CD14-positive monocyte (primary cell): ENCODE data around the gene RMRP. TPM values are rescaled to one million over a fixed set of nuclear protein-coding genes. Genes with fewer than 3 reads are reported as not detected.
"Not testable (repeated sequence)": the region's sequence is repeated elsewhere in the genome, so short reads cannot be mapped to it uniquely, and the experiment has no call there.

Experiments
- DNase-seq, 3 donors: peaks; one replicate each; pipeline ENCODE4 v3.0.0-alpha.2; 2011 to 2022
- H2AFZ ChIP-seq: 2 replicates; pipeline ENCODE4 v1.6.0; 2012; ENCODE audit warnings: mild to moderate bottlenecking, low read depth, low read length, inconsistent platforms; ENCODE audit not compliant: insufficient read depth, poor library complexity, severe bottlenecking
- H3K27ac ChIP-seq, 2 donors: 1 replicate in 1 of 2; 2 replicates in 1 of 2; pipeline ENCODE4 v1.5.1; 2012 to 2013; ENCODE audit warnings: low read length in 2 of 2, control low read depth in 1 of 2, inconsistent platforms in 1 of 2, low read depth in 1 of 2, mild to moderate bottlenecking in 1 of 2
- H3K27me3 ChIP-seq, 2 donors: one replicate each; pipeline versions ENCODE4 v1.6.0 to v1.6.1; 2011 to 2013; ENCODE audit warnings: low read length in 2 of 2; ENCODE audit not compliant: control insufficient read depth in 2 of 2, insufficient read depth in 2 of 2
- H3K36me3 ChIP-seq, 2 donors: replicated peaks in 1 of 2; 1 replicate in 1 of 2; 2 replicates in 1 of 2; pipeline versions ENCODE4 v1.5.1 to v1.6.1; 2012 to 2013; ENCODE audit warnings: low read length in 2 of 2, control low read depth in 1 of 2, inconsistent platforms in 1 of 2, mild to moderate bottlenecking in 1 of 2; ENCODE audit not compliant: insufficient read depth in 2 of 2, control insufficient read depth in 1 of 2
- H3K4me1 ChIP-seq, 2 donors: 1 replicate in 1 of 2; 2 replicates in 1 of 2; pipeline versions ENCODE4 v1.5.1 to v1.6.1; 2012 to 2013; ENCODE audit warnings: low read length in 2 of 2, control low read depth in 1 of 2, inconsistent platforms in 1 of 2, mild to moderate bottlenecking in 1 of 2, moderate library complexity in 1 of 2; ENCODE audit not compliant: insufficient read depth in 2 of 2, control insufficient read depth in 1 of 2
- H3K4me2 ChIP-seq: replicated peaks from 2 replicates; pipeline ENCODE3; 2012; ENCODE audit warnings: low read length, moderate library complexity, mild to moderate bottlenecking; ENCODE audit not compliant: poor library complexity, severe bottlenecking; ENCODE audit errors: extremely low read depth
- H3K4me3 ChIP-seq, 3 experiments: fragments of 200-600 bp in 1 of 3; sonication (generic) in 1 of 3; replicated peaks in 1 of 3; 1 replicate in 2 of 3; 2 replicates in 1 of 3; pipeline ENCODE4 v1.5.1; 2011 to 2013; ENCODE audit warnings: low read length in 3 of 3, mild to moderate bottlenecking in 3 of 3, control low read depth in 2 of 3, low read depth in 2 of 3, inconsistent platforms in 1 of 3, moderate library complexity in 1 of 3
- H3K79me2 ChIP-seq: 2 replicates; pipeline ENCODE4 v1.6.0; 2012; ENCODE audit warnings: mild to moderate bottlenecking, control low read depth, inconsistent platforms, low read length, moderate library complexity; ENCODE audit not compliant: insufficient read depth
- H3K9ac ChIP-seq: 2 replicates; pipeline ENCODE4 v1.6.0; 2017; ENCODE audit warnings: low read length, mild to moderate bottlenecking; ENCODE audit not compliant: insufficient read depth, poor library complexity, severe bottlenecking
- H3K9me3 ChIP-seq, 2 donors: replicated peaks in 1 of 2; 1 replicate in 1 of 2; 2 replicates in 1 of 2; pipeline versions ENCODE4 v1.5.1 to v1.6.1; 2012 to 2013; ENCODE audit warnings: low read length in 2 of 2, control low read depth in 1 of 2; ENCODE audit not compliant: control insufficient read depth in 1 of 2, insufficient read depth in 1 of 2
- H4K20me1 ChIP-seq: 2 replicates; pipeline ENCODE4 v1.6.0; 2012; ENCODE audit warnings: mild to moderate bottlenecking, low read length, control low read depth, moderate library complexity; ENCODE audit not compliant: insufficient read depth
- H3K27ac Mint-ChIP-seq, 7 donors: one replicate each; pipeline ENCODE4 v1.8.0; 2020; ENCODE audit warnings: mild to moderate bottlenecking in 7 of 7, mixed read lengths in 7 of 7, moderate library complexity in 6 of 7, inconsistent platforms in 2 of 7
- H3K27me3 Mint-ChIP-seq, 3 donors: one replicate each; pipeline ENCODE4 v1.8.0; 2021 to 2022; ENCODE audit warnings: low read depth in 3 of 3, mild to moderate bottlenecking in 3 of 3, mixed read lengths in 3 of 3, moderate library complexity in 3 of 3, inconsistent platforms in 1 of 3
- H3K36me3 Mint-ChIP-seq, 2 donors: one replicate each; pipeline ENCODE4 v1.8.0; 2020; ENCODE audit warnings: mixed read lengths in 2 of 2, inconsistent platforms in 1 of 2, mild to moderate bottlenecking in 1 of 2
- H3K4me1 Mint-ChIP-seq: one replicate; pipeline ENCODE4 v1.8.0; 2020; ENCODE audit warnings: mild to moderate bottlenecking, mixed read lengths
- H3K4me3 Mint-ChIP-seq, 2 donors: one replicate each; pipeline ENCODE4 v1.8.0; 2020; ENCODE audit warnings: mild to moderate bottlenecking in 2 of 2, mixed read lengths in 2 of 2, moderate library complexity in 1 of 2
- H3K9me3 Mint-ChIP-seq, 7 donors: one replicate each; pipeline ENCODE4 v1.8.0; 2020 to 2022; ENCODE audit warnings: mixed read lengths in 7 of 7, mild to moderate bottlenecking in 6 of 7, moderate library complexity in 6 of 7, inconsistent platforms in 2 of 7
- WGBS: methylation state at CpG from one replicate; pipeline ENCODE4 v1.1.5; 2013; ENCODE audit warnings: missing lambda C conversion rate; ENCODE audit not compliant: insufficient coverage; 5-methylcytosine and 5-hydroxymethylcytosine counted together
- intact Hi-C, 2 donors: fragments of 100-400 bp; cut with micrococcal nuclease; formaldehyde crosslinking; loops; one replicate each; pipeline versions ENCODE4 v1.15.0 to v1.15.1; 2023
- polyA plus RNA-seq, 3 donors: library from polyadenylated mRNA; depleted of rRNA in 1 of 3; unstranded in 2 of 3; stranded (reverse) in 1 of 3; fragments of 300-500 nt in 2 of 3; fragments of >200 nt in 1 of 3; fragmentation: Illumina TruSeq in 2 of 3; gene quantifications; 1 replicate in 2 of 3; 2 replicates in 1 of 3; pipeline ENCODE4 v1.2.3, GENCODE V29; 2012 to 2021
- TF ChIP-seq, protein P1 (sequence below): fragments of 200-600 bp; IDR thresholded peaks from one replicate; pipeline ENCODE4 v1.8.0; 2022; ENCODE audit warnings: antibody characterized with exemption, mild to moderate bottlenecking

Gene RMRP
- polyA plus RNA-seq, 3 donors, result 13.3 TPM; not detected in 2

DNA sequence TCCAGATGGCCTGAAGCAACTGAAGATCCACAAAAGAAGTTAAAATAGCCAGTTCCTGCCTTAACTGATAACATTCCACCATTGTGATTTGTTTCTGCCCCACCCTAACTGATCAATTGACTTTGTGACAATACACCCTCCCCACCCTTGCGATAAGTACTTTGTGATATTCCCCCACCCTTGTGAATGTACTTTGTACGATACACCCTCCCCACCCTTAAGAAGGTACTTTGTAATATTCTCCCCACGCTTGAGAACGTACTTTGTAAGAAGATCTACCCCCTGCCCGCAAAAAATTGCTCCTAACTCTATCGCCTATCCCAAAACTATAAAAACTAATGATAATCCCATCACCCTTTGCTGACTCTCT is 21.0 kb downstream of the RMRP start:
- H3K9ac ChIP-seq, DNase-seq, H2AFZ ChIP-seq, H3K9me3 ChIP-seq, H3K9me3 Mint-ChIP-seq, H3K79me2 ChIP-seq, H3K36me3 ChIP-seq, H3K27me3 ChIP-seq, H4K20me1 ChIP-seq, H3K4me3 Mint-ChIP-seq, H3K27me3 Mint-ChIP-seq, intact Hi-C loops, H3K36me3 Mint-ChIP-seq: not testable (repeated sequence)
- Mint-ChIP-seq H3K4me1 (peaks cover 82% of the 10 kb centered on the region), H3K27ac (peak overlapping the region; percentile 72 to 92 (median 91))
- Histone ChIP-seq H3K27ac (peak overlapping the region; percentile 71 to 90), H3K4me2 (peak overlapping the region; percentile 52), H3K4me3 (peak overlapping the region in 1 of 3 experiments; percentile 2), H3K4me1 (peaks cover 80 to 83% of the 10 kb centered on the region in 2 donors)
- WGBS, result 96% methylated on average over 5 of the region's 6 CpGs

DNA sequence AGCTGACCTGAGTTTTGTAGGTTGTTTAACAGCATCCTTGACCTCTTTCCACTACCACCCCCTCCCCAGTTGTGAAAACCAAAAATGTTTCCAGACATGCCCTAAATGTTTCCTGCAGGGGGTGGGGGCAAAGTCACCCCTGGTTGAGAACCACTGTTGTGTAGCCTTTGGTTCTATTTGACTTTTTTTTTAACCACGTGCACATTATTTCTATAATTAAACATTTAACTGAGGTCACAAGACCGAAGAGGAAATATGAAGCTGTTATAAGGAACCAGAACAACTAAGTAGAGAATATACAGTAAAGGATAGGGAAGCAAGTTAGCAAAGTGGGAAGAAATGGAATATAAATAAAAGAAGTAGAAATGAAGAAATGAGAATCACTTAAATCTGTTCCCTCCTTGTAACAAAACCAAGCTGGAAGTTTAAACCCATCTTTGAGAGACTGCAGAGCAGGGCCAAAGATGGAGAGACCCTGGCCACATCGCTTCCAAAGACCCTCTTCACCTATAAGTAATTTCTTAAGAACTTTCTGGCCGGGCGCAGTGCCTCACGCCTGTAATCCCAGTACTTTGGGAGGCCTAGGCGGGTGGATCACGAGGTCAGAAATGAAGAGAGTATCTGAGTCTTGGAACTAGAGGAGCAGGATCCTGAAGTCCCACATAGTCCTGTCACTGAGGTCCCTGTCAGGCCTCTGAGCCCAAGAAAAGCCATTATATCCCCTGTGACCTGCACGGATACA is 21.5 kb downstream of the RMRP start:
- Histone ChIP-seq H3K27ac (peak overlapping the region; percentile 71 to 90), H3K36me3 (no peaks in the 10 kb centered on the region), H3K79me2 (no peaks in the 10 kb centered on the region), H3K9me3 (no peaks in the 10 kb centered on the region), H3K4me2 (peak overlapping the region; percentile 52), H3K9ac (no peak overlapping the region), H3K4me1 (peaks cover 74 to 77% of the 10 kb centered on the region in 2 donors), H3K4me3 (peak overlapping the region in 1 of 3 experiments; percentile 2), H3K27me3 (no peaks in the 10 kb centered on the region), H4K20me1 (no peaks in the 10 kb centered on the region), H2AFZ (no peak overlapping the region)
- Mint-ChIP-seq H3K4me3 (peak overlapping the region in 1 of 2 donors; percentile 53), H3K9me3 (peaks cover 0 to 6% (median 3%) of the 10 kb centered on the region in 7 donors), H3K36me3 (peaks cover 9% of the 10 kb centered on the region in 2 donors), H3K4me1 (peaks cover 76% of the 10 kb centered on the region), H3K27ac (peak overlapping the region; percentile 72 to 92 (median 91)), H3K27me3 (peaks cover 0 to 2% (median 0%) of the 10 kb centered on the region in 3 donors)
- intact Hi-C loops, result no loop called here
- peak in 1 of 3 donors; percentile 50 for DNase-seq
- 78% methylated on average over 6 of the region's 9 CpGs for WGBS
- TF ChIP-seq, protein P1, sequence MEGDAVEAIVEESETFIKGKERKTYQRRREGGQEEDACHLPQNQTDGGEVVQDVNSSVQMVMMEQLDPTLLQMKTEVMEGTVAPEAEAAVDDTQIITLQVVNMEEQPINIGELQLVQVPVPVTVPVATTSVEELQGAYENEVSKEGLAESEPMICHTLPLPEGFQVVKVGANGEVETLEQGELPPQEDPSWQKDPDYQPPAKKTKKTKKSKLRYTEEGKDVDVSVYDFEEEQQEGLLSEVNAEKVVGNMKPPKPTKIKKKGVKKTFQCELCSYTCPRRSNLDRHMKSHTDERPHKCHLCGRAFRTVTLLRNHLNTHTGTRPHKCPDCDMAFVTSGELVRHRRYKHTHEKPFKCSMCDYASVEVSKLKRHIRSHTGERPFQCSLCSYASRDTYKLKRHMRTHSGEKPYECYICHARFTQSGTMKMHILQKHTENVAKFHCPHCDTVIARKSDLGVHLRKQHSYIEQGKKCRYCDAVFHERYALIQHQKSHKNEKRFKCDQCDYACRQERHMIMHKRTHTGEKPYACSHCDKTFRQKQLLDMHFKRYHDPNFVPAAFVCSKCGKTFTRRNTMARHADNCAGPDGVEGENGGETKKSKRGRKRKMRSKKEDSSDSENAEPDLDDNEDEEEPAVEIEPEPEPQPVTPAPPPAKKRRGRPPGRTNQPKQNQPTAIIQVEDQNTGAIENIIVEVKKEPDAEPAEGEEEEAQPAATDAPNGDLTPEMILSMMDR, result no peak
